HEK293 (cell line): Measurements from ENCODE around the gene NELFE.

Experiments used
- CTCF ChIP-seq: fragments of 450-650 bp; formaldehyde crosslinking; IDR thresholded peaks from 2 replicates; pipeline ENCODE4 v1.5.1; 2016; ENCODE audit warnings: missing biosample characterization, missing genetic modification characterization
- MYNN ChIP-seq: fragments of 450-650 bp; formaldehyde crosslinking; IDR thresholded peaks from 2 replicates; pipeline ENCODE4 v1.5.1; 2016; ENCODE audit warnings: missing biosample characterization, missing genetic modification characterization, borderline replicate concordance
- ZNF335 ChIP-seq: fragments of 450-650 bp; formaldehyde crosslinking; conservative IDR thresholded peaks from 2 replicates; pipeline ENCODE4 v1.5.1; 2016; ENCODE audit warnings: missing biosample characterization, missing genetic modification characterization
- ZNF624 ChIP-seq: fragments of 450-650 bp; formaldehyde crosslinking; IDR thresholded peaks from 2 replicates; pipeline ENCODE4 v1.5.1; 2017; ENCODE audit warnings: missing biosample characterization, missing genetic modification characterization
- ZNF654 ChIP-seq: fragments of 450-650 bp; formaldehyde crosslinking; IDR thresholded peaks from 2 replicates; pipeline ENCODE4 v1.5.1; 2016; ENCODE audit warnings: low read depth, missing biosample characterization, missing genetic modification characterization
- ZSCAN30 ChIP-seq: fragments of 450-650 bp; IDR thresholded peaks from 2 replicates; pipeline ENCODE4 v1.5.1; 2018; ENCODE audit warnings: missing biosample characterization, mild to moderate bottlenecking, missing genetic modification characterization, moderate library complexity

- TF ChIP-seq MYNN (tag by site-specific recombination) (no peak), ZNF654 (no peak), CTCF (tag by site-specific recombination) (no peak), ZNF624 (tag by site-specific recombination) (no peak), ZNF335 (tag by site-specific recombination) (no peak), ZSCAN30 (tag by site-specific recombination) (no peak)
Observed at GRCh38 chr6:31965700-31966099, 6.9 kb upstream of the NELFE start.
